Neural progenitor cell (in vitro differentiated cells): ENCODE results near the gene GPR135. TPM values are rescaled to one million over a fixed set of nuclear protein-coding genes. Genes with fewer than 3 reads are reported as not detected.

ENCODE experiments used
- DNase-seq: peaks from one replicate; pipeline ENCODE4 v3.0.0-alpha.2; 2016; ENCODE audit warnings: low spot score
- H2AFZ ChIP-seq: fragments of 200-600 bp; sonication (generic); replicated peaks from 2 replicates; pipeline ENCODE4 v1.6.1; 2016; ENCODE audit warnings: antibody characterized with exemption
- H3F3A ChIP-seq: fragments of 200-600 bp; sonication (generic); 2 replicates; pipeline ENCODE4 v1.6.1; 2016; ENCODE audit warnings: antibody characterized with exemption, low read depth
- H3K27ac ChIP-seq: fragments of 200-600 bp; sonication (generic); 2 replicates; pipeline ENCODE4 v1.5.1; 2016; ENCODE audit warnings: mild to moderate bottlenecking
- H3K27me3 ChIP-seq: fragments of 200-600 bp; sonication (generic); 2 replicates; pipeline ENCODE4 v1.6.1; 2016; ENCODE audit warnings: mild to moderate bottlenecking, moderate library complexity
- H3K36me3 ChIP-seq: fragments of 200-600 bp; sonication (generic); 2 replicates; pipeline ENCODE4 v1.5.1; 2016
- H3K4me1 ChIP-seq: fragments of 200-600 bp; sonication (generic); 2 replicates; pipeline ENCODE4 v1.6.1; 2016; ENCODE audit warnings: mixed run types
- H3K4me2 ChIP-seq: fragments of 200-600 bp; sonication (generic); 2 replicates; pipeline ENCODE4 v1.6.1; 2016
- H3K4me3 ChIP-seq: fragments of 200-600 bp; sonication (generic); 2 replicates; pipeline ENCODE4 v1.5.1; 2016
- H3K79me2 ChIP-seq: fragments of 200-600 bp; sonication (generic); 2 replicates; pipeline ENCODE4 v1.6.1; 2016; ENCODE audit warnings: low read depth
- H3K9ac ChIP-seq: fragments of 200-600 bp; sonication (generic); 2 replicates; pipeline ENCODE4 v1.6.1; 2016
- H3K9me3 ChIP-seq: fragments of 200-600 bp; sonication (generic); 2 replicates; pipeline ENCODE4 v1.5.1; 2016; ENCODE audit warnings: low read depth
- H4K20me1 ChIP-seq: fragments of 200-600 bp; sonication (generic); 2 replicates; pipeline ENCODE4 v1.6.1; 2016; ENCODE audit warnings: low read depth
- H3K27ac Mint-ChIP-seq: 3 replicates; pipeline ENCODE4 v1.8.0; 2021; ENCODE audit warnings: mixed read lengths
- H3K27me3 Mint-ChIP-seq: 2 replicates; pipeline ENCODE4 v1.8.0; 2022; ENCODE audit warnings: low read depth, mild to moderate bottlenecking, inconsistent platforms, moderate library complexity, mixed read lengths; ENCODE audit not compliant: insufficient read depth
- H3K36me3 Mint-ChIP-seq: 3 replicates; pipeline ENCODE4 v1.8.0; 2021; ENCODE audit warnings: mixed read lengths
- H3K4me1 Mint-ChIP-seq: 3 replicates; pipeline ENCODE4 v1.8.0; 2021; ENCODE audit warnings: mixed read lengths
- H3K4me3 Mint-ChIP-seq: 3 replicates; pipeline ENCODE4 v1.8.0; 2021; ENCODE audit warnings: mild to moderate bottlenecking, moderate library complexity, mixed read lengths
- H3K9me3 Mint-ChIP-seq: 3 replicates; pipeline ENCODE4 v1.8.0; 2020; ENCODE audit warnings: mixed read lengths
- CTCF ChIP-seq: fragments of 200-600 bp; sonication (generic); IDR thresholded peaks from 2 replicates; pipeline ENCODE4 v1.5.1; 2017; ENCODE audit warnings: antibody characterized with exemption, mild to moderate bottlenecking
- EZH2 ChIP-seq: fragments of 200-600 bp; sonication (generic); IDR thresholded peaks from 2 replicates; pipeline ENCODE4 v1.6.1; 2017; ENCODE audit warnings: antibody characterized with exemption, mild to moderate bottlenecking, moderate library complexity
- EZH2phosphoT487 ChIP-seq: fragments of 200-600 bp; sonication (generic); IDR thresholded peaks from 2 replicates; pipeline ENCODE4 v1.6.1; 2017; ENCODE audit warnings: antibody characterized with exemption
- total RNA-seq: library from RNA; depleted of rRNA; stranded (reverse); fragments of >200 nt; gene quantifications from 2 replicates; pipeline ENCODE4 v1.2.3, GENCODE V29; 2015; ENCODE audit warnings: low replicate concordance

Gene GPR135
- total RNA-seq, 1 donor from 2014 or later = 3.1 TPM

- Histone ChIP-seq H3K4me3 (no peak overlapping the region), H3K27me3 (no peaks in the 10 kb centered on the region), H3K27ac (no peak overlapping the region), H2AFZ (no peak overlapping the region), H3F3A (peaks cover 11% of the 10 kb centered on the region), H3K9me3 (no peaks in the 10 kb centered on the region), H3K4me1 (no peaks in the 10 kb centered on the region), H3K9ac (no peak overlapping the region), H3K79me2 (no peaks in the 10 kb centered on the region), H3K4me2 (no peak overlapping the region), H3K36me3 (peaks cover 16% of the 10 kb centered on the region), H4K20me1 (peaks cover 3% of the 10 kb centered on the region)
- Mint-ChIP-seq H3K4me3 (no peak overlapping the region), H3K9me3 (no peaks in the 10 kb centered on the region), H3K27me3 (peaks cover 3% of the 10 kb centered on the region), H3K27ac (no peak overlapping the region), H3K4me1 (no peaks in the 10 kb centered on the region), H3K36me3 (peaks cover 1% of the 10 kb centered on the region)
- no peak for TF ChIP-seq CTCF
- no peak for TF ChIP-seq EZH2
- TF ChIP-seq EZH2phosphoT487 = no peak
- DNase-seq = no peak
Measured at GRCh38 chr14:59503256-59503655, 38.1 kb upstream of the GPR135 start.

GRCh38 chr14:59500732-59501131, 35.6 kb upstream of the GPR135 start:
- Histone ChIP-seq H3K27me3 (no peaks in the 10 kb centered on the region), H3K27ac (no peak overlapping the region), H3K4me2 (no peak overlapping the region), H3K9ac (no peak overlapping the region), H3K4me3 (no peak overlapping the region), H3K36me3 (peaks cover 23% of the 10 kb centered on the region), H4K20me1 (peaks cover 3% of the 10 kb centered on the region), H2AFZ (no peak overlapping the region), H3K79me2 (no peaks in the 10 kb centered on the region), H3K9me3 (no peaks in the 10 kb centered on the region), H3F3A (no peaks in the 10 kb centered on the region), H3K4me1 (no peaks in the 10 kb centered on the region)
- H3K9me3 Mint-ChIP-seq = no peaks in the 10 kb centered on the region
- H3K27ac Mint-ChIP-seq = no peak overlapping the region
- TF ChIP-seq EZH2 (no peak), CTCF (no peak), EZH2phosphoT487 (no peak)
- H3K4me3 Mint-ChIP-seq = no peak overlapping the region
- no peaks in the 10 kb centered on the region for H3K4me1 Mint-ChIP-seq
- DNase-seq = no peak
- no peaks in the 10 kb centered on the region for H3K27me3 Mint-ChIP-seq
- peaks cover 3% of the 10 kb centered on the region for H3K36me3 Mint-ChIP-seq

- Histone ChIP-seq H3F3A (peaks cover 3% of the 10 kb centered on the region), H3K4me3 (no peak overlapping the region), H3K4me2 (no peak overlapping the region), H3K79me2 (peaks cover 27% of the 10 kb centered on the region), H4K20me1 (peaks cover 24% of the 10 kb centered on the region), H2AFZ (no peak overlapping the region), H3K9me3 (no peaks in the 10 kb centered on the region), H3K4me1 (no peaks in the 10 kb centered on the region), H3K27me3 (no peaks in the 10 kb centered on the region), H3K9ac (no peak overlapping the region), H3K27ac (no peak overlapping the region), H3K36me3 (peaks cover 52% of the 10 kb centered on the region)
- H3K9me3 Mint-ChIP-seq = no peaks in the 10 kb centered on the region
- H3K27me3 Mint-ChIP-seq = no peaks in the 10 kb centered on the region
- H3K4me3 Mint-ChIP-seq = no peak overlapping the region
- no peak for DNase-seq
- no peaks in the 10 kb centered on the region for H3K4me1 Mint-ChIP-seq
- peaks cover 47% of the 10 kb centered on the region for H3K36me3 Mint-ChIP-seq
- TF ChIP-seq EZH2phosphoT487 (no peak), CTCF (no peak), EZH2 (no peak)
- no peak overlapping the region for H3K27ac Mint-ChIP-seq
Measured at GRCh38 chr14:59492384-59492783, 27.2 kb upstream of the GPR135 start.
